ENCODE results near the gene ADCY3.

- no peak for TF ChIP-seq POLR2AphosphoS2 (IDR thresholded peaks at IDR 0.05; ENCODE audit: low read length)
- no peak for TF ChIP-seq ZNF146 (CRISPR knock-in tag; IDR thresholded peaks at IDR 0.05; ENCODE audit: unreplicated experiment)
- TF ChIP-seq HDAC2 (IDR thresholded peaks at IDR 0.05), result no peak
- TF ChIP-seq BRF1 (IDR thresholded peaks at IDR 0.05; ENCODE audit: borderline replicate concordance, extremely low read depth, insufficient read length), result no peak
- TF ChIP-seq RCOR1 (IDR thresholded peaks at IDR 0.05; ENCODE audit: borderline replicate concordance in 1 of 2, low read depth in 2 of 2, low read length in 2 of 2), result no peak
- no peak for TF ChIP-seq SETDB1 (IDR thresholded peaks at IDR 0.05; ENCODE audit: low read length)
- no peak for TF ChIP-seq ILK (tag; IDR thresholded peaks at IDR 0.05; ENCODE audit: borderline replicate concordance, low read depth)
- no peak for TF ChIP-seq ESRRB (CRISPR knock-in tag; IDR thresholded peaks at IDR 0.05; ENCODE audit: borderline replicate concordance)
- no peak for TF ChIP-seq REST (IDR thresholded peaks at IDR 0.05; ENCODE audit: borderline replicate concordance)
- TF ChIP-seq REST (CRISPR knock-in tag; IDR thresholded peaks at IDR 0.05; ENCODE audit: low read depth), result no peak
- no peak for TF ChIP-seq USF1 (CRISPR knock-in tag; IDR thresholded peaks at IDR 0.05)
- no peak for TF ChIP-seq CTCF (IDR thresholded peaks at IDR 0.05 in 2 of 3, conservative IDR thresholded peaks at IDR 0.05 in 1 of 3; ENCODE audit: insufficient read depth in 2 of 3, low read depth in 1 of 3, low read length in 3 of 3)
- no peak for TF ChIP-seq C11orf30 (IDR thresholded peaks at IDR 0.05; ENCODE audit: low read depth)
- no peak for TF ChIP-seq MXI1 (IDR thresholded peaks at IDR 0.05; ENCODE audit: low read depth, low read length)
- TF ChIP-seq CCAR2 (IDR thresholded peaks at IDR 0.05; ENCODE audit: low read depth, low read length), result no peak
Measured at GRCh38 chr2:24771764-24772586, 148.1 kb downstream of the ADCY3 start.
